Measurements from ENCODE around the gene STRIP1.

DNA sequence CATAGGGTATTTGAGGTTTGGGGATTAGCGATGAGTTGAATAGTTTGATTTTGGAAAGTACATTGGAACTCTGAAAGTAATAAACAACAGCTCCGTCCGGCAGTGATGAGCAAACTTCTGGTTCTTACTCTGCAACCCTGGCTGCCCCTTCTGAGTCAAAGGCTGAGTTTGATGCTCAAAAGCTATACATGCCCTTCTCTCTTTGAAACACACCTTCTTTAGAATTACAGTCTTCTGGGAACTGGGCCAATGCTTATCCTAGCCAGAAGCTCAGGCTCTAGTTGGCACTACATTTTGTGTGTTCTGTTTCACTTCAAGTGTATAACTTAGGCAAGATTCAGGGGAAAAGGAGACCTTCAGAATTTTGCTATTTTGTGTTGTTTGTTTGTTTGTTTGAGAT, 40.5 kb upstream of the STRIP1 start:
- TF ChIP-seq, protein P1, sequence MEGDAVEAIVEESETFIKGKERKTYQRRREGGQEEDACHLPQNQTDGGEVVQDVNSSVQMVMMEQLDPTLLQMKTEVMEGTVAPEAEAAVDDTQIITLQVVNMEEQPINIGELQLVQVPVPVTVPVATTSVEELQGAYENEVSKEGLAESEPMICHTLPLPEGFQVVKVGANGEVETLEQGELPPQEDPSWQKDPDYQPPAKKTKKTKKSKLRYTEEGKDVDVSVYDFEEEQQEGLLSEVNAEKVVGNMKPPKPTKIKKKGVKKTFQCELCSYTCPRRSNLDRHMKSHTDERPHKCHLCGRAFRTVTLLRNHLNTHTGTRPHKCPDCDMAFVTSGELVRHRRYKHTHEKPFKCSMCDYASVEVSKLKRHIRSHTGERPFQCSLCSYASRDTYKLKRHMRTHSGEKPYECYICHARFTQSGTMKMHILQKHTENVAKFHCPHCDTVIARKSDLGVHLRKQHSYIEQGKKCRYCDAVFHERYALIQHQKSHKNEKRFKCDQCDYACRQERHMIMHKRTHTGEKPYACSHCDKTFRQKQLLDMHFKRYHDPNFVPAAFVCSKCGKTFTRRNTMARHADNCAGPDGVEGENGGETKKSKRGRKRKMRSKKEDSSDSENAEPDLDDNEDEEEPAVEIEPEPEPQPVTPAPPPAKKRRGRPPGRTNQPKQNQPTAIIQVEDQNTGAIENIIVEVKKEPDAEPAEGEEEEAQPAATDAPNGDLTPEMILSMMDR (IDR thresholded peaks at IDR 0.05), result no peak
- TF ChIP-seq POLR2A (IDR thresholded peaks at IDR 0.05), result no peak
- TF ChIP-seq POLR2AphosphoS5 (IDR thresholded peaks at IDR 0.05; ENCODE audit: insufficient read depth in 1 of 2, low read depth in 1 of 2), result no peak

All from vagina (tissue), 2 donors.